EL (cell line): ENCODE results near the gene PRKCSH.
"Not testable (repeated sequence)": the region's sequence is repeated elsewhere in the genome, so short reads cannot be mapped to it uniquely, and the experiment has no call there.

Experiments
- DNase-seq: peaks from one replicate; pipeline ENCODE4 v3.0.0-alpha.2; 2016

Gene PRKCSH, protein sequence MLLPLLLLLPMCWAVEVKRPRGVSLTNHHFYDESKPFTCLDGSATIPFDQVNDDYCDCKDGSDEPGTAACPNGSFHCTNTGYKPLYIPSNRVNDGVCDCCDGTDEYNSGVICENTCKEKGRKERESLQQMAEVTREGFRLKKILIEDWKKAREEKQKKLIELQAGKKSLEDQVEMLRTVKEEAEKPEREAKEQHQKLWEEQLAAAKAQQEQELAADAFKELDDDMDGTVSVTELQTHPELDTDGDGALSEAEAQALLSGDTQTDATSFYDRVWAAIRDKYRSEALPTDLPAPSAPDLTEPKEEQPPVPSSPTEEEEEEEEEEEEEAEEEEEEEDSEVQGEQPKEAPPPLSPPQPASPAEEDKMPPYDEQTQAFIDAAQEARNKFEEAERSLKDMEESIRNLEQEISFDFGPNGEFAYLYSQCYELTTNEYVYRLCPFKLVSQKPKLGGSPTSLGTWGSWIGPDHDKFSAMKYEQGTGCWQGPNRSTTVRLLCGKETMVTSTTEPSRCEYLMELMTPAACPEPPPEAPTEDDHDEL

DNA sequence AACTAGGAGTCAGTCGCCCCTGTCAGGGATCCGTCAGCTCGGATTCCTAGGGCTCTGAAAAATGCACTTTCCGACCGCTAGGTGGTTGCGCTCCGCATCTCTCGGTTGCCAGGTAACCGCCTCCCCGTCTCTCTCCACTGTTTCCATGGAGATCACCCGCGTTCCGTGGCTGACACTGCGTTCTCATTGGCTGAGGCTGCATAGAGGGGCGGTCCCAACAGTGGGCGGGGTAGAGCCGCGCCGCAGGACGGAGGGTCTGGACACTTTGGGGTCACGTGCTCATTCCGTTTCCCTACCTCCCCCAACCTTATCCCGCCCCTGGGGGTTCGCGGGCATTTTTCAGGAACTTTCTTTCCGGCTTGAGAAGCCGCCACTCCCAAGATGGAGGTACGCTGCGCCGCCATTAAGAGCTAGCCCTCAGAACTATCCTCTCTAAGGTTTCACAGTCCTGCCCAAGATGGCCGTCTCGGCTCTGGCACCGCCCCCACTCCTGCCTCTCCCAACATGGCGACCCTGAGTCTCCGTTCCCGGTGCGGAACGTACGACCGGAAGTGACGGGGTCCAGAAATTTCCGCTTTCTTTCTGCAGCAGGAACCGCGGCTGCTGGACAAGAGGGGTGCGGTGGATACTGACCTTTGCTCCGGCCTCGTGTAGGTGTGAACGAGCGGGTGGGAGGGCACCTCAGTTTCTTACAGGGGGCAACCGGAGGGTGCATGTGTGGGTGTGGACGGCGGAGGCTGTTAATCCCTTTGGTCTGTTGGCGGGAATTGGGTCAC, at the start of gene PRKCSH, which contains the start of gene ODAD3:
Gene PRKCSH, plus strand, starts transcription at position 579 of the 776 bp plus-strand sequence. CDS start 483 bp downstream, outside the sequence.
Gene ODAD3, minus strand, starts transcription at position 65 of the 776 bp plus-strand sequence. CDS start 105 bp downstream, outside the sequence.
- DNase-seq = peak; percentile 100

DNA sequence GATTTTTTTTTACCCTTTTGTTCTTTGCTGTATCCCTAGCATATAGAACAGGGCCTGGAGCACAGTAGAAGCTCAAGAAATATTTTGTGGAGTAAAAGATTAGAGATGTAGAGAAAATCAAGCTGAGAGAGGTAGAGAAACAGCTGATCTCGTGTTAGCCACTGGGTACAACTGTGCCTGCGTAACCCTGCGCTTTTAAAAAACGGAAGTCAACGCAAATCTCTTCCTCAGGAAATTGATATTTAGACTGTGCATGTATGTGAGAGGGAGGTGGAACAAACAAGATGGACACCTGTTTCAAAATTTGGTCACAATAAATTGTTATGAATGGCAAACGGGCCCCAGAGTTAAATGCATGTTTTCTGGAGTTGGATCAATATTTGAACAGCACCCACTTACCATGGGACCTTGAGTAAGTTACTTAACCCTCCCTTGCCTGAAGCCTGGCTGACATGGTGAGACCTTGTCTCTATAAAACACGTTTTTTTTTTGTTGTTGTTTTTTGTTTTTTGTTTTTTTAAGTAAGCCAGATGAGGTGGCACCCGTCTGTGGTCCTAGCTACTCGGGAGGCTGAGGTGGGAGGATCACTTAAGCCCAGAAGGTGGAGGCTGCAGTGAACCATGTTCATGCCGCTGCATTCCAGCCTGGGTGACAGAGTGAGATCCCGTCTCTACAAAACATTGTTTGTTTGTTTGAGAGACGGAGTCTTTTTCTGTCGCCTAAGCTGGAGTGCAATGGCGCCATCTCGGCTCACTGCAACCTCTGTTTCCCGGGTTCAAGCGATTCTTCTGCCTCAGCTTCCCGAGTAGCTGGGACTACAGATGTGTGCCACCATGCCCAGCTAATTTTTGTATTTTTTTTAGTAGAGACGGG, 48.0 kb upstream of the PRKCSH start:
- no peak for DNase-seq

- no peak for DNase-seq
These were observed 45.1 kb upstream of the PRKCSH start for GRCh38 chr19:11390359-11390758.

DNA sequence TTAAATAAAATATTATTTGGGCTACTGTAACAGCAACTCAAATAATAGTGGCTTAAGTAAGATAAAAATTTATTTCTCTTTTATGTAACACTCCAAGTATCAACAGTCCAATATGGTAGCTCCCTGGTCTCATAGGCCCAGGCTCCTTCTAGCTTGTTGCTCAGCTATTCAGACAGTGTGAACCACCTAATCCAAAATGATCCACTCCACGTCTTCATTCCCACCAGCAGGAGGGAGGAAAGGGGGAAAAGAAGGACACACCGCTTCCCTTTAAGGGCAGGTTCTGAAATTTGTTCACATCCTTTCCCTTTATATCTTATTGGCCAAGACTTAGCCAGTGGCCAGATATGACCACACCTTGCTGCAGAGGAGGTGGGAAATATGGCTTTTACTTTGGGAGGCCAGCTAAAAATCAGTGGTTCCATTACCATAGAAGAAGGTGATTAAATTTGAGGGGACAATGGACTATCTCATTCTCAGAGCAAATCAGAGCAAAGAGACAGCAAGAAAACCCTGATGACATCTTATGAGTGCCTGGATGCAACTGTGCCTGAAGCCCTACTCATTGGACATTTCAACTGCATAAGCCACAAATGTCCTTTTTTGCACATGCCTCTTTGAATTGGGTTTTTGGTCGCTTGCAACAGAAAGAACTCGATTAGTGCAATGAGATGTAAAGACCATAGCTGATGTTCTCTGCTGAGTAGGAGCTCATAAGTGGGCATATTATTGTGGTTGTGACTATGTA, 44.3 kb upstream of the PRKCSH start:
- no peak for DNase-seq

GRCh38 chr19:11397089-11397610, 38.3 kb upstream of the PRKCSH start:
- no peak for DNase-seq

DNA sequence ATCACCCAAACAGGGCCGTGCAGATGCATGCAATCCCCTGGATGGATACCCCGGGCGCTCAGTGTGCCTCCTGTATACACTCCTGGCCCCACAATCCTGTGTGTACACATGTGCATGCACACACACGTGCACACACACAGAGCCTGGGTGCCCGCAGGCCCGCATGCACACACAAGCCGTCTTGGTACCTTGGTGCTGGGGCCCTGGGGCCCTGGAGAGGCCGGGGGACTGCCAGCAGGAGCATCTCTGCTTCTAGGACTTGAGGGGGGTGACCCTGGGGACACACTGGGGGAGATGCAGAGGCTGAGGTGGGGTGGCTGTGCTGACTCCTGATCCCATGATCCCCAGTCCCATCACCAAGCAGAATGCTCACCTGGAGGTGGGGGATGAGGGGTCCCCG, 35.8 kb upstream of the PRKCSH start:
- no peak for DNase-seq

DNA sequence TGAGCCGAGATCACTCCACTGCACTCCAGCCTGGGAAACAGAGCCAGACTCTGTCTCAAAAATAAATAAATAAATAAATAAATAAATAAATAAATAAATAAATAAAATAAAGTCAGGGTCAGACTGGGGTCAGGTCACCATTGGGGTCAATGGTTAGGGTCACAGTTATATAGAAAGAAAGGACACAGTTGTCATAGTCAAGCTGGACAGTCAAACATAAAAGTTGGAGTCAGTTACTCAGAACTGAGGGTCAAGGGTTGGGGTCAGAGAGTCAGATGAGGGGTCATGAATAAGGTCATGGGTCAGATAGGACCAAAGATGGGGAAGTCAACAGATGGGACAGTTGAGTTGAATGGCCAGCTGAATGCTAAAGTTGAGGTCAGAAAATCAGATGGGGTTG, 34.6 kb upstream of the PRKCSH start:
- no peak for DNase-seq

DNA sequence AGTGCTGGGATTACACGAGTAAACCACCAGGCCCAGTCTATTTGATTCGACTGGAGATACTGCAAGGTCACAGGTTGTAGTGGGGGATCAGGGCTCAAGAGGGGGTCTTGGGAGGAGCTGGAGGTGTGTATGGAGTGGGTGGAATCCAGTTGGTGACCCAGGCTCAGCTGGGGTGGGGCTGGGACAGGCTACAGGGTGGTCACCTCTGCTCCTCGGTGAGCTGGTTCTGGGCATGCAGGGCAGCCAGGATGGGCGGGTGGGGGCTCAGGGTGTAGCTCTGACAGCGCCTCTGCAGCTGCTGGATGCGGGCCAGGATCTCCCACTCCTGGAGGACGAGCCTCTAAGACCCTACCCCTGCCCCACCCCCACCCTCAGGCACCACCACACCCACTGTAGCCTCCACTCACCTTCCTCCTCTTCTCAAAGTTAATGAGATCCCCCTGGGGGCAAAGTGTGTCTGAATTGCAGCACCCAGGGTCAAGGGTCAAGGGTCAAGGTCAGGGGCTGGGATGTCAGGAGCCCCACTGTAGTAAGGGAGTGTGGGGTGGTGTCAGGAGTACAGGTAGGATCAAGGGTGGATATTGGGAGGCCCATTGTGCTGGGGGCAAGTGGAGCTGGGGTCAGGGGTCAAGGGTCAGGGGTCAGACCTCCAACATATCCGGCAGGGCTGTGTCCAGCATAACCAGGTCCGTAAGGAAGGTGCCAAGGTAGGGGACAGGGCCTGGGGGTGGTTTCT, 33.5 kb upstream of the PRKCSH start:
- no peak for DNase-seq

GRCh38 chr19:11404588-11405222, 30.7 kb upstream of the PRKCSH start:
- no peak for DNase-seq

GRCh38 chr19:11405846-11406643, 29.4 kb upstream of the PRKCSH start:
- DNase-seq = no peak

DNA sequence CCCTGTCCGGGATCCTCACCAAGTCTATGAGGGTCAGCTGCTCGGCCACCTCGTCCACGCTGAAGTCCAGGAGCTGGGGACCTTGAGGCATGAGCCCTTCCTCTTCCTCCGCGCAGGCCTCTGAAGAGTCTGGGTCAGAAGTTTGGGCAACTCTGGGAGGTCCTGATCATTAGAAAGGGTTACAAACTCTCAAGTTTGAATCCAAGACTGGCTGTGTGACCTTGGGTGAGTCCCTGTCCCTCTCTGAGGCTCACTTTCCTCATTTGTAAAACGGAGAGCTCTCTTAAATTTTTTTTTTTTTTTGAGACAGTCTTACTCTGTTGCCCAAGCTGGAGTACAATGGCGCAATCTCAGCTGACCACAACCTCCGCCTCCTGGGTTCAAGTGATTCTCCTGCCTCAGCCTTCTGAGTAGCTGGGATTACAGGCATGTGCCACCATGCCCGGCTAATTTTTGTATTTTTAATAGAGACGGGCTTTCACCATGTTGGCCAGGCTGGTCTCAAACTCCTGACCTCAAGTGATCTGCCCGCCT, 28.7 kb upstream of the PRKCSH start:
- not testable (repeated sequence) for DNase-seq

DNA sequence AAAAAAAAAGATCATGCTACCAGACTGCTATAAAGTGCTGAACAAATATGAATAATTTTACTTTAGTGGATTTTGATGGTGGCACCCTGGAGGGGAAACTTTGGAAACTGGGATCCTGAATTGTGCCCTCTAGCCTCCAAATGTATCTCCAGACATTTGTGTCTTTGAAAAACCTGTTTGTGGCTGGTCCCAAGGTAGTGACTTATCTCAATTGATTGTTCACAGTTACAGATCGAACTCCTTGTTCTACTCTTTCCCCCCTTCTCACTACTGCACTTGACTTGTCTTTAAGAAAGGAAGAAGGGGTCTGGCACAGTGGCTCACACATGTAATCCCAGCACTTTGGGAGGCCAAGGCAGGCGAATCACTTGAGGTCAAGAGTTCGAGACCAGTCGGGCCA, 26.8 kb upstream of the PRKCSH start:
- DNase-seq = no peak

- DNase-seq = peak; percentile 74
These were observed 24.8 kb upstream of the PRKCSH start for GRCh38 chr19:11410682-11411081.

- DNase-seq = no peak
These were observed 20.9 kb upstream of the PRKCSH start for GRCh38 chr19:11414544-11414943.

GRCh38 chr19:11416346-11417052, 18.9 kb upstream of the PRKCSH start:
- no peak for DNase-seq

- no peak for DNase-seq
These were observed 17.3 kb upstream of the PRKCSH start for GRCh38 chr19:11418094-11418548.

DNA sequence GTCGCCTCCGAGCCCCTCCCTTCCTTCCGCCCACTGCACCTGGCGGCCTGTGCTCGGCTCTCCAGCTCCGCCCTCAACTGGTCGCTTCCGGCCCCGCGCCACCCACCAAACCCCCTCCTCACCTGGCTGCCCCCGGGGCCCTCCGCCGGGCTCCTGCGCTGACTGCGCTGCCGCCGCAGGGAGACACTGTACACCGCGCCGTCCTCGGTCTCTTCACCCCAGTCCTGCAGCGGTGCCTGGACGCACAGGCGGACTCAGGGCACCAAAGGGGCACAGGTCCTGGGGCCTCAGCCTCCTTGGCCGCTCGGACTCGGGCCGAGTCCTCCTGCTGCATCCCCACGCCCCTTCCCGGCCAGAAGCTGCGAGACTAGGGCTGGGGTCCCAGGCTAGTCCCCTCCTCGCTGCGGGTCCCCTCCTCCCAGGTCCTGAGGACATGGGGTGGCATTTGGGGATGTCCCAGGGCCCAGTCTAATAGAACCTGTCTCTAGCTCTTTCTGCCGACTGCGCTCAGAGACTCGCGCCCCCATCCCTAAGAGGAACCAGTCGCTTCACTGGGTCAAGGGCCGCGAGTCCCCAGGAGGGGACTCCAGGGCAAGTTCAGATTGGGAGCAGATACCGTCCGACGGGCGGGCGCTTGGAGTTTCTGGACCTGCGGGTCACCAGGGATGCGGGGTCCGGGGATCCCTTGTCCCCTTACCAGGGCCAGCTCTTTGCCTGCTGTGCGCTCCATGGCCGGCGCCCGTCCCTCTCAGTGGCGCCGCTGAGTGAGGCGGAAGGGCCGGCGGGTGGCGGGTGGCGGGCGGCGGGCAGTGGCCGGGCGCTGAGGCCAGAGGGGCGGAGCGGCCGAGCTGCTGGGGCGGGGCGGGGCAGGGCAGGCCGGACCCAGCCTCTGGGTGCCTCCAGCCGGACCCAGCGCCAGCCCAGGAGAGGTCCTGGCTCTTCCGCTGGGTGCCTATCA, 16.6 kb upstream of the PRKCSH start, which contains the start of gene RGL3:
Gene RGL3, minus strand, starts transcription at position 766 of the 958 bp plus-strand sequence. Its CDS starts 36 bp downstream, at position 730.
- peak; percentile 46 for DNase-seq
